Stimulated activated CD8-positive, alpha-beta memory T cell treated with anti-CD3 and anti-CD28 coated beads, Interleukin-4, amount 100 ng/mL, for 48 hours (primary cell): Measurements from ENCODE around the gene GKN1.

Source experiments
- DNase-seq: peaks from one replicate; pipeline ENCODE4 v3.0.0-alpha.2; 2020

Gene GKN1

DNA sequence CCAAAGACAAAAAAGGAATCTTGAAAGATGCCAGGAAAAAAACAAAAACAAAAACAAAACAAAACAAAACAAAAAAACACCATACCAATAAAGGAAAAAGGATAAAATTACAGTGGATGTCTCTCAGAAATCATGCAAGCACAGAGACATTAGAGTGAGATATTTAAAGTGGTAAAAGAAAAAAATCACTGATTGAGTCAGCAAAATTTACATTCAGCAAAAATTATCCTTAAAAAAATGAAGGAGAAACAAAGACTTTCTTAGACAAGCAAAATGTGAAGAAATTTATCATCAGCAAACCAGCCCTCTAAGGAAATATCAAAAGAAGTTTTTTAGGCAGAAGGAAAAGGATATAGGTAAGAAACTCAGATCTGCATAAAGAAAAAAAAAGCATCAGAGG lies 10.2 kb upstream of the GKN1 start:
- DNase-seq, result no peak

DNA sequence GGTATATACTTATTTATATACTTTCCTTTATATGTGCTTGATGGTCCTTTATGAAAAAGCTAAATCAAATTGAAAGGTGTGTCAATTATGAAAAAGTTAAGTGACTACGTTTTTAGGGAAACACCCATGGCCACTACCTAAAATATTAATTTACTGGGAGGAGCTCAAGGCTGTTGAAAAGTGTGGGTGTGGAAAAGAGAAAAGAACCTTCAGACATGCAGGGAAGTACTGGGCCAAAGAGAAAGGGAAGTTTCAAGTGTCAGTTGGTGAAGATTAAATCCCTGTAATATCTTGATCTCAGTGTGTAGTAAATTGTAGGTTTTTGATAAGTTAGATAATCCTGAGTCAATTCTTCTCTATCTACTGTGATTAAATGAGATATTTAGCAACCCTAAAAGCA lies 6.2 kb upstream of the GKN1 start:
- DNase-seq, result no peak

DNA sequence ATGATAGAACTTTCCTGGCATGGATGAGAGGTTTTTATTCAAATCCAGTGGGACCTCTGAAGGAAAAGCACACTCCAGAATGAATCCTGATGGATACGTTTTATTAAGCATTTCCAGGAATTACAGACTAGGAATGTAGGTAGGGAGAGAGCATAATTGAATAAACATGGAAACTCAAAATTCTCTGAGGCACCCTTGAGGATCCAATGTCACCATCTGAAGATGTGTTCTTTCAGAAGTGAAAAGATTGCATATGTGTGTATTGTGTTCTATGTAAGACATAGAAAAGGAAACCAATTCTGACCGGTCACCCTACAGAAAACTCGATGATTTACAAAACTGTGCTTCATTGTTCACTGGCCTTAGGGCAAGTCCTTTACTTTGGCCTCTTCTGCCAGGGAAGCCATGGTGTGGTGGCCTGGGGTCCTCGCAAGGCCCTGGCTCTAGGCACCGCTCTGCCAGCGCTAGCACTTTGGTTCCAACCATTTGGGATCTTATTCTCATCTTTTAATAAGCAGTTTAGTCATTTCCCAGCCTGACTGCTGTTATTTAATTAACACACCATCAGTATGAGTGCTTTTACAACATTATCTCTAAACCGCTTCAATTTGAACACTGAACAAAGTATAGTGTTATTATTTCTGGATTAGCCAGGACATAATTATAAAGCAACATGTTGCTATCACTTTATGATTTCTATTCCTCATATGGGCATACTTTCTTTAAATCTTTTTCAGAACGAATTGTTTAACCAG lies 4.5 kb upstream of the GKN1 start:
- no peak for DNase-seq

DNA sequence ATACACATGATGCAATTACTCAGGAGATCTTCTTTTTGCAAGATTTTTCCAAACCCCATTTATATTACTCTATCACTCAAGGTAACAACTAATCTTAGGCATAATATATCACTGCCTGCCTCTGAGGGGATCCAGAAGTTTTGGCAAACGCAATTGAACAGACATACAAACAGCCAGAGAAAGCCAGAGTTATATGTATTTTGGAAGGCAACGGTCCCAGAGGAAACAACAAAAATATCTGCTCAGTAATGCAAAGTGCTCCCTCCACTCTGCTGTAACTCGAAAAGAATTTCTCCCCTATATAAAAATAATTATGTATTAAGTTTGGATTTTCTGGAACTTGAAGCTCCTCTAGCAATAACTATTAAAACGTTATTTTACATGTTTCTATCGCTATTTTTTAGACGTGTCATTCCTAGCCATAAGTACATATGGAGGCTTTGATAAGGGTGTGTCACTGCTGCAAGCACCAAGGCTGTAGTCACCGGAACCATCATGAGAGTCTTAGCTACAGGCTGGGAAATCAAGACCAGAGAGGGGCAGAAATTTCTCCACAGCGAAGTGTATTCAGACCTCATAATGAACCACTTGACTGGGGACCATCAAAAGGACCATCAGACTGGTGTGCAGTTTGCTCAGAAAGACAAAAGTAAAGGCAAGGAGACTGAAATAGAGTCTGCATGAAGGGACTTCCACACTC lies 3.7 kb upstream of the GKN1 start:
- DNase-seq, result no peak

DNA sequence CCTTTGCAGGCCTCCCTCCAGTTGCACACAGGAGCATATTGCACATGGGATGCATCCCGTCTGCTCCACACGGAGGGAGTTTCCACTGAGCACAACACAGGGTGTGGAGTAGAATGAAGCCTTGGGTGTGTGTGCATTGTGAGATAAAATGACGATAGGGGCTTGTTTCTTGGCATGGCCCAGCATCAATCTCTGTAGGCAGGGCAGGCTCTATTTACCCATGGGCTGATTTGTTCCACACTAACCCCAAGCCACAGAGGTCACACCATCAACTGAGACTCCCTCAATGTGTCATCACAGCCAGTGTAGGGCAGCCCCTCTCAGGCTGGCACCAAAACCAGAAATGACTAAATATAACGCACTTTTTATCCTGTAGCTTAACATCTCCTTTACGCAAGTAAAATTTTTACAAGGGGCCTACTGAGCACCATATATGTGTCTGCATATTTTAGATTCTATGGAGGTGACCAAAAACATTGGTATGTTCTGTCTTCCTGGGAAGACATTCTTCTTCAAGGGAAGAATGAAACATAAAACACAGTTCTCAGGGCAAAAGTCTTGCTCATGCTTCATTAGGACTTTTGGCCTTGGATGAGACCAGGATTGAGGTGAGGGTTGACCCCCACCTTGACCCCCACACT lies 2.7 kb upstream of the GKN1 start:
- no peak for DNase-seq

DNA sequence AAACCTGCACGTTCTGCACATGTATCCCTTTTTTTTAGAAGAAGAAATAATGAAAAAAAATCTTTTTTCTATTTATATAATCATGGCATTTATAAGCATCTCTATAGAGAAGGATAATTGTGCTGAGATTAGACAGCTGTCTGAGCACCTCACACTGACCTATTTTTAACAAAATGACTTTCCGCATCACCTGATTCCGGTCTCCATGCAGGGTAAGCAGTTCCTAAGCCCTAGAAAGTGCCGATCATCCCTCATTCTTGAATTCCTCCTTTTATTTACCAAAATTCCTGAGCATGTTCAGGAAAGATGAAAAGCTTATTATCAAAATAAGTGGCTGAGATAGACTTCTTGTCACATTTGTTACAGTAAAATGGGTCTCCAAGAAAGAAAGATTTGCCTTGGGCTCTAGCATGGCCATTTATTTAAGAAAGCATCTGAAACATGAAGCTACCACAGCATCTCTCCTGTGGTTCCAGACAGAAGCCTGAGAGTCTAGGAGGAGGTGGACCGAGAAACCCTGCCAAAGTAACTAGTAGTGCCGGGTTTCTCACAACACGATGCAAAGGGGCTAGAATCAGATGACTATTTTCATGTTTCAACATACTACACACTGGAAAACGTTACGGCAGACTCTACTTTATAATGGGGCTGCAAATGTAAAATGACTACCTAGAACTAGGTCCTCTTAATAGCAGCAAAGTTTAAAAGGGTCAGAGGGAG lies 670 bp downstream of the GKN1 start:
- DNase-seq, result no peak

DNA sequence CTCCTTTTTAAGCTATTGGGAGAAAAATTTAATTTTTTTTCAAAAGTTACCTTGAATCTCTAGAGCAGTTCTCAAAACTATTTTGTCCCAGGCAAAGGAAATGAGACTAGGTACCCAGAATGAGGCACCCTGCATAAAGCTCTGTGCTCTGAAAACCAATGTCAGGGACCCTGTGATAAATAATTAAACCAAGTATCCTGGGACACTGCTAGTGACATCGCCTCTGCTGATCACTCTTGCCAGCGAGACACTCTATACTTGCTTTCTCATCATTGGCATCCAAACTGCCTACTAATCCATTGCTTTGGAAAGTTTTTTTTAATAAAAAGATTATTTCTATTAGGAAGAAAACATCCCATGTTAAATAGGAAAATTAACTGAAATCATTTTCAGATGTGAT lies 1.4 kb downstream of the GKN1 start:
- DNase-seq, result no peak

DNA sequence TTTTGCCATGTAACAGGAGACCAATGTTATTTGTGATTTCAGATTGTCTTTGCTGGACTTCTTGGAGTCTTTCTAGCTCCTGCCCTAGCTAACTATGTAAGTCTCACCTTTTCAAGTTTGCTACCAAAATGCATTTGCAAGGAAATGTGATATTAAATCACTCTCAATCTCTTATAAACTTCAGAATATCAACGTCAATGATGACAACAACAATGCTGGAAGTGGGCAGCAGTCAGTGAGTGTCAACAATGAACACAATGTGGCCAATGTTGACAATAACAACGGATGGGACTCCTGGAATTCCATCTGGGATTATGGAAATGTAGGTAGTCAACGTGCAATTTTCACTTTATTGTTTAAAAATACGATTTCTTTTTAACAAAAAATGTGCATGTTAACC lies 3.0 kb downstream of the GKN1 start:
- no peak for DNase-seq

DNA sequence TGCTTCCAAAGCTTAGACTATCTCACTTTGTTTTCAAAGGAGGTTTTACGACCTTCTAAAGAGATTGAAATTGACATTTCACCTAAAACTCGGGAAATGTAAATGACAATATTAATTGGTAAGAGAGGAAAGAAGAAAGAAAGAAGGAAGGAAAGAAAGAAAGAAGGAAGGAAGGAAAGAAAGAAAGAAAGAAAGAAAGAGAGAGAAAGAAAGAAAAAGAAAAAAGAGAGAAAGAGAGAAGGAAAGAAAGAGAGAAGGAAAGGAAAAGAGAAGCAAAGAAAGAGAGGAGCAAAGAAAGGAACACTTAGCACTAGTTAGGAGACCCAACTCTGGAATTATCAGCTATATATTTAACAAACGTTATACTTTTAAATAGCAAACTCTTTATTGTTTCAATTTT lies 3.7 kb downstream of the GKN1 start:
- no peak for DNase-seq

DNA sequence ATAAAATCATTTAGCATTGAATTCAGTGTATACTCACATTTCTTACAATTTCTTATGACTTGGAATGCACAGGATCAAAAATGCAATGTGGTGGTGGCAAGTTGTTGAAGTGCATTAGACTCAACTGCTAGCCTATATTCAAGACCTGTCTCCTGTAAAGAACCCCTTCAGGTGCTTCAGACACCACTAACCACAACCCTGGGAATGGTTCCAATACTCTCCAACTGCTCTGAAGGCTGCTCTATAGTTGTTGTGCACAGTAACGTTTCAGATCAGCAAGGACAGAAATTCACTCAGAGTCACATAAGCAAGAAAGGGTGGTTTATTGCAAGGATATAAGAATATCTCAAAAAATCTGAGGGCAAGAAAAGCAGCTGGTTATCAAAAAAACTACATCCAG lies 6.5 kb downstream of the GKN1 start:
- no peak for DNase-seq

DNA sequence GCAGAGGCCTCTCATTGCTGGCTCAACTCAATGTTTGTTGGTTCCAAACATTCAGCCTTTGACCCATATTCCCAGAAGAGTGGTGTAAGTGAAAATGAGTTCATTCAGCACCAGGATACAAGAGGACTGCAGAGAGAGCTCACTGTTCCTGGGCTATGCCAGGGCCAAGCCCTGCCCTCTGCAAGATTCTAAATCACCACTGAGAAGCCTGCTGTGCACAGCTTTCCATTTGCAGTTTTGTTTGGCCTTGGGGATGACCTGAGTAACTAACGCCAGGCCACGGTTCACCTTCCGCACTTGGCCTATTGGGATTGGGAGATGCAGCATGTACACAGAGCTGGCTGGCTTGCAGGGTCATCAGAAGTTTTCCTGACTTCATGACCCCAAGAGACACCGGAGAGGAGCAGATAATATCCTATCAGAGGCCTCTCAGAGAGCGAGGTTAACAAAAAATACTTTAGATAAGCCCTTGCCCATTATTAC lies 12.6 kb downstream of the GKN1 start:
- DNase-seq, result no peak

DNA sequence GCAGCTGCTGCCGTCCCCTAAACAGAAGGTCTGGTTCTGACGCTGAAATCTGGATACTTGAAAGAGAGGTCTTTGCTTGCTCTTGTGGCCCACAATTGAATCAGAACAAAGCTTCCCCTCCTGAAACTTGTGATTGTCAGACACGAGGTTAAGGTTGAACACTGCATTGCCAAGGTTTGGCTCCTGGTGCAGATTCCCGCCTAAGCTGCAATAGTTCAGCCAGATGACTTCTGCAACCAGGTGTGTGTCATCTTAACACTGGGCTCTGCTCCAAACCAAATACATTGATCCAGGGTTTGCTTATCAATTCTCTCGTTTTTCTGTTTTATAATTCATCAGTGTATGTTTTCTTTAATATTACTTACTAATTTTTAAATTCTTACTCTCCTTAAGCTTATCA lies 14.6 kb downstream of the GKN1 start:
- DNase-seq, result no peak

DNA sequence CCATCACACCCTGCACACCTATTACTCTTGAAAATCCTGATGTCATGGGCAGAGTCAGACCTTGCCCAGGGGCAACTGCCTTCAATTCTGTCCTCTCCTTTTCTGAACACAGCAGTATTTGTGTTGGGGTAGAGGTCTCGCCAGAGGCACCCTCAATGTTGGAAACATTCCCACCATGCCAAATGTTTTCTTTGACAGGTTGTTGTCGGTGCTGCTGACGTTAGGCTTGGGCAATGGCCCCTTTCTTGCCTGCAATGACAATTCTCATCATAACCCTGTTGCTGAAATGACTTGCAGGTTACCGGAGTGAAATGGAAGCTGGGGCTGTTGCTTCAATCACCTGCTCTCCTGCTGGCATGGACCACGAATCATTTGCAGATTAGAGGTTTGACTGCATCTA lies 17.9 kb downstream of the GKN1 start:
- no peak for DNase-seq

DNA sequence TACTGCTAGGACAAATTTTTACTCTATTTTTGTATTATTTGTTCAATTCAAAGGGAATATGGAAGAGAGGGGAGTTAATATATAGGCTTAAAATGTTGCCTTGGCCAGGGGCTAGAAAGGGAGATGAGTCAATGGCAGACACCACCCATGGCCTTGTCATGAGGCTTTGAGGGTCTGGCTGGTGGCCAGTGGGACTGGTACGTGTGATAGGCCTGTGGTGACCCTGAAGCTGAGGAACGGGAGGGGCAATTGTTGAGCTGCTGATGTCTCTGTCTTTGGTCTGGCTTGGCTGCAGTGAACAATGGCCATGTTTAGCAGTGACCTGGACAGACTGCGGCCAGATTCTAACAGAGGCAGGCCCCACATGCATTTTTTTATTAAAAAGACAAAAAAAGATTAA lies 18.5 kb downstream of the GKN1 start:
- no peak for DNase-seq

DNA sequence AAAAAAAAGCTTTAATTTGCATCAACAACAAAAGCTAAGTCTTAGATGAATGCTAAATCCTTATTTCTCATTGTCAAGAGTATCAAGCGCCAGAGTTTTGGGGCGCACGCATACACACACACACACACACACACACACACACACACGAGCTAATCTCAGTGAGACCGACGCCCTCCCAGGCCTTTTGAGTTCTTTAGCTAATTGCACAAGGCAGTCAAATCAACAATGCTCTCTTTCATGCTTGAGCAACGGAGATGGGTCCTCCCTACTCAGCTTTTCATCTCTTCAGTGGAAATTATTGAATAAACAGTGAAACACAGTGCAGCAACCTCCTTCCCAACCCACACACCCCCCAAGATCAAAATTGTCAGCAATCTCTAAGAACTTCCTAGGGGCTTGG lies 19.2 kb downstream of the GKN1 start:
- DNase-seq, result no peak

DNA sequence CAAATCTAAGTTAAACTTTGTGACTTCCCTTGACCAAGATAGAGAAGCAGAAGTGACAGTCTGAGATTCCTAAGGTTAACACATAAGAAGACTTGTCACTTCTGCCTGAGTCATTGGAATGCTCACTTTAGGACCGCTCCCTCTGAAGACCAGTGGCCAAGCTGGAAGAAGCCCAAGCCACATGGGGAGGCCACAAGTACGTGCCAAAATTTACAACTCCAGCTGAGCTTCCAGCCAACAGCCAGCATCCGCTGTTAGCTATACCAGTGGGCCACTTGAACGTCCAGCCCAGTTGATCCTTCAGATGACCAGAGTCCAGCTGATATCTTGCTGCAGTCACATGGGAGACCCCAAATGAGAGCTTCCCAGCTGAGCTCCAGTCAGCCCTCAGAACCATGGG lies 20.4 kb downstream of the GKN1 start:
- no peak for DNase-seq

DNA sequence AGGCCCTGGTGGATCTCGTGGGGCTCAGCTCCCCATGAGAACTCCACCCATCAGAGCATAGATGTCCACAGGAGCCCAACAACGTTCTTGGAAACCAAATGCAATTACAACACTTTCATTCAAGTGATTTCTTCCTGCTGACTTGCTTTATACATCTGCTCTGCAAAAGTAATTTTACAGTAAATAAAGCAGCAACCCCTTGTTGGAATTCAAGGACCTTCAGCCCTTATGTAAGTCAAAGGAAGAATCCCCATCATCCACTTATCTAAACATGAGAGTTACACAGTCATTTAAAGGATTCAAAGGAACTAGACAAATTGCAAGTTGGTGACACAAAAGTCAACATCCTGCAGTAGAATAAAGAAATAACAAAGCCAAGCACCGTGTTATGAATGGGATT lies 21.5 kb downstream of the GKN1 start:
- no peak for DNase-seq

DNA sequence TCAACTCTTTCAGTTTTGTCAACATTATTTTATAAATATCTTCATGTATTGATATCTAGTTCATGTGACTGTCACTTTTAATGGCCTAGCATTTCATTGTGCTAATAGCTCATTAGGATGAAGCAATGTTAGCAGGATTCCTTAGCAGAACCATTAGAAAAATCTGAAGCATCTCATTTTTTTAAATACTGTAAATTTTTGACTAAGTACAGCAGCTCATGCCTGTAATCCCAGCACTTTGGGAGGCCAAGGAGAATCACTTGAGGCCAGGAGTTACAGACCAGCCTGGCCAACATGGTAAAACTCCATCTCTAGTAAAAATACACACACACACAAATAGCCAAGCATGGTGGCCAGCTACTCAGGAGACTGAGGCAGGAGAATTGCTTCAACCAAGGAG lies 23.0 kb downstream of the GKN1 start:
- DNase-seq, result no peak

DNA sequence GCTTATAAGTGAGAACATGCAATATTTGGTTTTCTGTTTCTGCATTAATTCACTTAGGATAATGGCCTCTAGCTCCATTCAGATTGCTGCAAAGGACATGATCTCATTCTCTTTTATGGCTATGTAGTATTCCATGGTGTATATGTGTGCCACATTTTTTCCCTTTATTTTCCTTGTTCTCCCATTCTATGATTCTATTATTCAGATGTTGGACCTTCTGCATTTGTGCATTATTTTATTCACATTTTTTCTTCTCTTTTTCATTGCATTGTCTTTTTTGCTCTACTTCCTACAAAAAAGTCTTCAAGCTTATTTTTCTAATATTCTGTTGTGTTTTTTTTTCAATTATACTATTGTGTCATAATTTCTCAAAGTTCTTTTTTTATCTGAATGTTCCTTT lies 27.4 kb downstream of the GKN1 start:
- no peak for DNase-seq

DNA sequence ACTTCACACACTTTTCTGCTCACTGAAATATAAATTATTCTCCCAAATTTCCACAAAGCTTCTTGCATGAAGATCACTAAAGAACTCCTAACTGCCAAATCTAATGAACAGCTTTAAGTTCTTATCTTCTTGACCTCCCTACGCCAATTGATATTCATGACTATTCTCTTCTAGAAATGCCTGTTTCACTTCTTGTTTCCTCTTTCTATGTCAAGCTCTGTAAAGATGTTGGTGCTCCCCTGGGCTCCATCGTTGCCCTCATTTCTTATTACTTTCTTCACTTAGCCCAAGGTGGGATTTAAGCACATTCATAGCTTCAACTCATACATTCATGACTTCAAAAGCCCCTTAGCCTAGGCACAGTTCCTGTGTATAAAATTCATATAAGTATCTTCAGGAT lies 29.3 kb downstream of the GKN1 start:
- DNase-seq, result no peak

DNA sequence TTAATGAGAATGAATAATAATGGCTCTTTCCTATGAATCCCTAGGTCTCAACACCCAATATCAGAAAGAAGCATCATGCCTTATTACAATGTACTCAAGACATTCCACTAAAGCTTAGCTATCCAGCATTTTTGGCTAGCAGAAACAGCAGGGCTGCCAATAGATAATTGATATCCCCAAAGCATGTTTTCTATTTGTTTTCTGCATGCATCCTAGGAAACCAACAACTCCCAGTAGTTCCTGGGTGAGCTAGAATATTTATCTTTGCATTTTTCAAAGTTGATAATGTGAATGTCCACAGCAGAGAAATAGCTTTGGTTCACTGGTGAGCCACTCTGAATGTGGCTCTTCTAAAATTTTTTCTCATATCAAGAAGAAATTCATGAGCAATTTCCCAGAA lies 32.7 kb downstream of the GKN1 start:
- no peak for DNase-seq

DNA sequence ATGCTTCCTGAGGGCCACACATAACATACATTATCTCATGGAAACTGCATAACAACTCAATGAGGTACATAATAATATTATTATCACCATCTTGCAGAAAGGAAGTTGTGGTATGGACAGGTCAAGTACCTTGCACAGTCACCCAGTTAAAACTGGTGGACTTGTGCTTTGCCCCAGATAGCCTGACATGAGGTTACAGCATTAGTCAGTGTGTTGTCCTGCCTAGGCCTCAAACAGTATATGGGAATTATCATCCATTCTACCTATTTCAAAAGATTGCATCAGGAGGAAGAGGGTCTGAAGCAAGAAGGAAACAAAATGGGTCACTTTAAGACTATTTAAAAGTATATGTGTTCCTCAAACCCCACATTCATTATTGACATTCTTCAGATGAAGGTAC lies 33.2 kb downstream of the GKN1 start:
- no peak for DNase-seq

DNA sequence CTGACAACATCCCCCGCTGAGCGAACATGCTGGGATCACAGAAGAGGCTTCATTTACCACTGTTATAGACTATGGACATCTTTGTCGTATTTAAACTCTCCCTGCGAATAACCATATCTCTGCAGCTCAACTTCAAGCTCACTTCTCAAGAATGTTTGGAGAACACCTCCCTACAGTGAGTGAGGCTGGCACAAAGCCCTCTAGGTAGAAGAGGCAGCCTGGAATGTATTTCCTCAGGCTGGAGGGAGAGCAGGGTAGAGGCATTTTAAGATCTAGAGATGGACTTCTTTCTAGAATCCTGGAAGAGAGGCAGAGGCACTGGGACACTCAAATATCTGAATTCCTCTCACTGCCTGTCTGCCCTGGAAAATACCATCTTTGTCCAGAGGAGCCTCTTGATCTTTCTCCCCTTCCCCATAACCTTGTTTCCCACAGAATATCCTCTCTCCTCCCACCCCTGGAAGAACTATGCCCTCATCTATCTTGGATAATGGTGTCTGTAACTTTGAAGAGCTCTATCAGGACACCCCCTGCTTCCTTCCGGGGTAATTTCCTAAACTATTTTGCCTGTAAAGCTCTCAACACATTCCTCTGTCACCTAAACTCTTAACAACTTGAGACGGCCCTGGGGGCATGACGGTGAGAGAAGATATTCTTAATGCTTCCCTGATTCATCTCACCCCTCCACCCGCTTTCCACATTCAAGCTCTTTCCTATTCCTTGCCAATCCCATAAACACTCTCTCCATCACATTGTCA lies 36.2 kb downstream of the GKN1 start:
- DNase-seq, result no peak
